Limb (tissue), 2 donors: ENCODE results near the gene GCA.
A peak's percentile ranks its signal among the peaks of the same experiment; 100 is the strongest.

Experiments used
- DNase-seq, 2 donors: peaks; one replicate each; pipeline ENCODE4 v3.0.0-alpha.2; 2016; ENCODE audit errors: extremely low spot score in 2 of 2

The GCA gene

GRCh38 chr2:162327806-162328205, 16.1 kb upstream of the GCA start:
- no peak for DNase-seq

- no peak for DNase-seq
These were observed 15.3 kb upstream of the GCA start for GRCh38 chr2:162328424-162329157.

GRCh38 chr2:162330881-162331280, 13.1 kb upstream of the GCA start:
- DNase-seq: no peak

GRCh38 chr2:162333968-162334367, 10.0 kb upstream of the GCA start:
- DNase-seq: no peak

GRCh38 chr2:162337868-162338267, 6.1 kb upstream of the GCA start:
- no peak for DNase-seq

GRCh38 chr2:162340822-162341221, 3.1 kb upstream of the GCA start:
- DNase-seq: no peak

GRCh38 chr2:162342321-162342720, 1.6 kb upstream of the GCA start:
- DNase-seq: no peak

GRCh38 chr2:162342841-162343240, 1.1 kb upstream of the GCA start:
- no peak for DNase-seq

- no peak for DNase-seq
These were observed 474 bp upstream of the GCA start for GRCh38 chr2:162343492-162343823.

- DNase-seq: peak in 1 of 2 donors; percentile 13
These were observed 652 bp downstream of the GCA start for GRCh38 chr2:162344617-162344950.

GRCh38 chr2:162365392-162365791, 21.5 kb downstream of the GCA start:
- DNase-seq: no peak

- DNase-seq: no peak
These were observed 24.6 kb downstream of the GCA start for GRCh38 chr2:162368494-162368893.

- no peak for DNase-seq
These were observed 25.6 kb downstream of the GCA start for GRCh38 chr2:162369551-162369950.

GRCh38 chr2:162370931-162371330, 27.0 kb downstream of the GCA start:
- DNase-seq: peak in 1 of 2 donors; percentile 14

GRCh38 chr2:162372818-162373217, 28.9 kb downstream of the GCA start:
- no peak for DNase-seq

GRCh38 chr2:162379719-162380580, 36.0 kb downstream of the GCA start:
- DNase-seq: no peak

- no peak for DNase-seq
These were observed 37.9 kb downstream of the GCA start for GRCh38 chr2:162381851-162382250.

GRCh38 chr2:162382278-162382677, 38.3 kb downstream of the GCA start:
- DNase-seq: peak in 1 of 2 donors; percentile 50

GRCh38 chr2:162385536-162385935, 41.6 kb downstream of the GCA start:
- no peak for DNase-seq

GRCh38 chr2:162390801-162391200, 46.9 kb downstream of the GCA start:
- DNase-seq: no peak

- no peak for DNase-seq
These were observed 56.4 kb downstream of the GCA start for GRCh38 chr2:162400336-162400735.

- no peak for DNase-seq
These were observed 57.9 kb downstream of the GCA start for GRCh38 chr2:162401871-162402270.

GRCh38 chr2:162403884-162404283, 60.0 kb downstream of the GCA start:
- DNase-seq: no peak
